CD14-positive monocyte (primary cell): Measurements from ENCODE around the gene MATK. TPM values are rescaled to one million over a fixed set of nuclear protein-coding genes. Genes with fewer than 3 reads are reported as not detected.

Source experiments
- DNase-seq, 3 donors: peaks; one replicate each; pipeline ENCODE4 v3.0.0-alpha.2; 2011 to 2022
- H2AFZ ChIP-seq: 2 replicates; pipeline ENCODE4 v1.6.0; 2012; ENCODE audit warnings: mild to moderate bottlenecking, low read depth, low read length, inconsistent platforms; ENCODE audit not compliant: insufficient read depth, poor library complexity, severe bottlenecking
- H3K27ac ChIP-seq, 2 donors: 1 replicate in 1 of 2; 2 replicates in 1 of 2; pipeline ENCODE4 v1.5.1; 2012 to 2013; ENCODE audit warnings: low read length in 2 of 2, control low read depth in 1 of 2, inconsistent platforms in 1 of 2, low read depth in 1 of 2, mild to moderate bottlenecking in 1 of 2
- H3K27me3 ChIP-seq, 2 donors: one replicate each; pipeline versions ENCODE4 v1.6.0 to v1.6.1; 2011 to 2013; ENCODE audit warnings: low read length in 2 of 2; ENCODE audit not compliant: control insufficient read depth in 2 of 2, insufficient read depth in 2 of 2
- H3K36me3 ChIP-seq, 2 donors: replicated peaks in 1 of 2; 1 replicate in 1 of 2; 2 replicates in 1 of 2; pipeline versions ENCODE4 v1.5.1 to v1.6.1; 2012 to 2013; ENCODE audit warnings: low read length in 2 of 2, control low read depth in 1 of 2, inconsistent platforms in 1 of 2, mild to moderate bottlenecking in 1 of 2; ENCODE audit not compliant: insufficient read depth in 2 of 2, control insufficient read depth in 1 of 2
- H3K4me1 ChIP-seq, 2 donors: 1 replicate in 1 of 2; 2 replicates in 1 of 2; pipeline versions ENCODE4 v1.5.1 to v1.6.1; 2012 to 2013; ENCODE audit warnings: low read length in 2 of 2, control low read depth in 1 of 2, inconsistent platforms in 1 of 2, mild to moderate bottlenecking in 1 of 2, moderate library complexity in 1 of 2; ENCODE audit not compliant: insufficient read depth in 2 of 2, control insufficient read depth in 1 of 2
- H3K4me2 ChIP-seq: replicated peaks from 2 replicates; pipeline ENCODE3; 2012; ENCODE audit warnings: low read length, moderate library complexity, mild to moderate bottlenecking; ENCODE audit not compliant: poor library complexity, severe bottlenecking; ENCODE audit errors: extremely low read depth
- H3K4me3 ChIP-seq, 3 experiments: fragments of 200-600 bp in 1 of 3; sonication (generic) in 1 of 3; replicated peaks in 1 of 3; 1 replicate in 2 of 3; 2 replicates in 1 of 3; pipeline ENCODE4 v1.5.1; 2011 to 2013; ENCODE audit warnings: low read length in 3 of 3, mild to moderate bottlenecking in 3 of 3, control low read depth in 2 of 3, low read depth in 2 of 3, inconsistent platforms in 1 of 3, moderate library complexity in 1 of 3
- H3K79me2 ChIP-seq: 2 replicates; pipeline ENCODE4 v1.6.0; 2012; ENCODE audit warnings: mild to moderate bottlenecking, control low read depth, inconsistent platforms, low read length, moderate library complexity; ENCODE audit not compliant: insufficient read depth
- H3K9ac ChIP-seq: 2 replicates; pipeline ENCODE4 v1.6.0; 2017; ENCODE audit warnings: low read length, mild to moderate bottlenecking; ENCODE audit not compliant: insufficient read depth, poor library complexity, severe bottlenecking
- H3K9me3 ChIP-seq, 2 donors: replicated peaks in 1 of 2; 1 replicate in 1 of 2; 2 replicates in 1 of 2; pipeline versions ENCODE4 v1.5.1 to v1.6.1; 2012 to 2013; ENCODE audit warnings: low read length in 2 of 2, control low read depth in 1 of 2; ENCODE audit not compliant: control insufficient read depth in 1 of 2, insufficient read depth in 1 of 2
- H4K20me1 ChIP-seq: 2 replicates; pipeline ENCODE4 v1.6.0; 2012; ENCODE audit warnings: mild to moderate bottlenecking, low read length, control low read depth, moderate library complexity; ENCODE audit not compliant: insufficient read depth
- H3K27ac Mint-ChIP-seq, 7 donors: one replicate each; pipeline ENCODE4 v1.8.0; 2020; ENCODE audit warnings: mild to moderate bottlenecking in 7 of 7, mixed read lengths in 7 of 7, moderate library complexity in 6 of 7, inconsistent platforms in 2 of 7
- H3K27me3 Mint-ChIP-seq, 3 donors: one replicate each; pipeline ENCODE4 v1.8.0; 2021 to 2022; ENCODE audit warnings: low read depth in 3 of 3, mild to moderate bottlenecking in 3 of 3, mixed read lengths in 3 of 3, moderate library complexity in 3 of 3, inconsistent platforms in 1 of 3
- H3K36me3 Mint-ChIP-seq, 2 donors: one replicate each; pipeline ENCODE4 v1.8.0; 2020; ENCODE audit warnings: mixed read lengths in 2 of 2, inconsistent platforms in 1 of 2, mild to moderate bottlenecking in 1 of 2
- H3K4me1 Mint-ChIP-seq: one replicate; pipeline ENCODE4 v1.8.0; 2020; ENCODE audit warnings: mild to moderate bottlenecking, mixed read lengths
- H3K4me3 Mint-ChIP-seq, 2 donors: one replicate each; pipeline ENCODE4 v1.8.0; 2020; ENCODE audit warnings: mild to moderate bottlenecking in 2 of 2, mixed read lengths in 2 of 2, moderate library complexity in 1 of 2
- H3K9me3 Mint-ChIP-seq, 7 donors: one replicate each; pipeline ENCODE4 v1.8.0; 2020 to 2022; ENCODE audit warnings: mixed read lengths in 7 of 7, mild to moderate bottlenecking in 6 of 7, moderate library complexity in 6 of 7, inconsistent platforms in 2 of 7
- WGBS: methylation state at CpG from one replicate; pipeline ENCODE4 v1.1.5; 2013; ENCODE audit warnings: missing lambda C conversion rate; ENCODE audit not compliant: insufficient coverage; 5-methylcytosine and 5-hydroxymethylcytosine counted together
- intact Hi-C, 2 donors: fragments of 100-400 bp; cut with micrococcal nuclease; formaldehyde crosslinking; loops; one replicate each; pipeline versions ENCODE4 v1.15.0 to v1.15.1; 2023
- polyA plus RNA-seq, 3 donors: library from polyadenylated mRNA; depleted of rRNA in 1 of 3; unstranded in 2 of 3; stranded (reverse) in 1 of 3; fragments of 300-500 nt in 2 of 3; fragments of >200 nt in 1 of 3; fragmentation: Illumina TruSeq in 2 of 3; gene quantifications; 1 replicate in 2 of 3; 2 replicates in 1 of 3; pipeline ENCODE4 v1.2.3, GENCODE V29; 2012 to 2021
- TF ChIP-seq, protein P1 (sequence below): fragments of 200-600 bp; IDR thresholded peaks from one replicate; pipeline ENCODE4 v1.8.0; 2022; ENCODE audit warnings: antibody characterized with exemption, mild to moderate bottlenecking

The MATK gene
- polyA plus RNA-seq, 3 donors, result 0.20 to 0.44 (median 0.35) TPM

GRCh38 chr19:3775831-3776230, 10.3 kb downstream of the MATK start:
- no peaks in the 10 kb centered on the region for H3K36me3 Mint-ChIP-seq
- H3K27ac Mint-ChIP-seq, result no peak overlapping the region
- Histone ChIP-seq H3K4me3 (no peak overlapping the region), H3K79me2 (no peaks in the 10 kb centered on the region), H3K4me2 (no peak overlapping the region), H3K27me3 (no peaks in the 10 kb centered on the region), H3K36me3 (no peaks in the 10 kb centered on the region), H2AFZ (no peak overlapping the region), H3K9ac (no peak overlapping the region), H3K9me3 (peaks cover under 1 to 3% of the 10 kb centered on the region in 2 donors), H4K20me1 (no peaks in the 10 kb centered on the region), H3K4me1 (no peaks in the 10 kb centered on the region), H3K27ac (no peak overlapping the region)
- H3K9me3 Mint-ChIP-seq, result peaks cover under 1 to 7% (median 3%) of the 10 kb centered on the region in 7 donors
- TF ChIP-seq, protein P1, sequence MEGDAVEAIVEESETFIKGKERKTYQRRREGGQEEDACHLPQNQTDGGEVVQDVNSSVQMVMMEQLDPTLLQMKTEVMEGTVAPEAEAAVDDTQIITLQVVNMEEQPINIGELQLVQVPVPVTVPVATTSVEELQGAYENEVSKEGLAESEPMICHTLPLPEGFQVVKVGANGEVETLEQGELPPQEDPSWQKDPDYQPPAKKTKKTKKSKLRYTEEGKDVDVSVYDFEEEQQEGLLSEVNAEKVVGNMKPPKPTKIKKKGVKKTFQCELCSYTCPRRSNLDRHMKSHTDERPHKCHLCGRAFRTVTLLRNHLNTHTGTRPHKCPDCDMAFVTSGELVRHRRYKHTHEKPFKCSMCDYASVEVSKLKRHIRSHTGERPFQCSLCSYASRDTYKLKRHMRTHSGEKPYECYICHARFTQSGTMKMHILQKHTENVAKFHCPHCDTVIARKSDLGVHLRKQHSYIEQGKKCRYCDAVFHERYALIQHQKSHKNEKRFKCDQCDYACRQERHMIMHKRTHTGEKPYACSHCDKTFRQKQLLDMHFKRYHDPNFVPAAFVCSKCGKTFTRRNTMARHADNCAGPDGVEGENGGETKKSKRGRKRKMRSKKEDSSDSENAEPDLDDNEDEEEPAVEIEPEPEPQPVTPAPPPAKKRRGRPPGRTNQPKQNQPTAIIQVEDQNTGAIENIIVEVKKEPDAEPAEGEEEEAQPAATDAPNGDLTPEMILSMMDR, result no peak
- H3K4me1 Mint-ChIP-seq, result no peaks in the 10 kb centered on the region
- intact Hi-C loops, result no loop called here
- peaks cover 0 to 10% (median 1%) of the 10 kb centered on the region in 3 donors for H3K27me3 Mint-ChIP-seq
- H3K4me3 Mint-ChIP-seq, result no peak overlapping the region
- 91% methylated on average over 3 of the region's 5 CpGs for WGBS
- no peak for DNase-seq

GRCh38 chr19:3775374-3775711, 10.8 kb downstream of the MATK start:
- peaks cover 0 to 10% (median 1%) of the 10 kb centered on the region in 3 donors for H3K27me3 Mint-ChIP-seq
- no CpG with 5 or more reads among the region's 2 CpGs for WGBS
- TF ChIP-seq, protein P1, result no peak
- Histone ChIP-seq H3K27ac (no peak overlapping the region), H2AFZ (no peak overlapping the region), H3K9me3 (no peaks in the 10 kb centered on the region), H3K27me3 (no peaks in the 10 kb centered on the region), H3K36me3 (no peaks in the 10 kb centered on the region), H3K4me2 (no peak overlapping the region), H3K9ac (no peak overlapping the region), H3K79me2 (no peaks in the 10 kb centered on the region), H3K4me3 (no peak overlapping the region), H4K20me1 (no peaks in the 10 kb centered on the region), H3K4me1 (no peaks in the 10 kb centered on the region)
- no peak overlapping the region for H3K27ac Mint-ChIP-seq
- no peak overlapping the region for H3K4me3 Mint-ChIP-seq
- intact Hi-C loops, result no loop called here
- peaks cover 0 to 3% (median 1%) of the 10 kb centered on the region in 7 donors for H3K9me3 Mint-ChIP-seq
- H3K4me1 Mint-ChIP-seq, result no peaks in the 10 kb centered on the region
- no peaks in the 10 kb centered on the region for H3K36me3 Mint-ChIP-seq
- no peak for DNase-seq
